CD14-positive monocyte (primary cell): ENCODE measurements around the gene SPIRE2. TPM values are rescaled to one million over a fixed set of nuclear protein-coding genes. Genes with fewer than 3 reads are reported as not detected.
"Not testable (repeated sequence)": the region's sequence is repeated elsewhere in the genome, so short reads cannot be mapped to it uniquely, and the experiment has no call there.

Source experiments
- DNase-seq, 3 donors: peaks; one replicate each; pipeline ENCODE4 v3.0.0-alpha.2; 2011 to 2022
- H2AFZ ChIP-seq: 2 replicates; pipeline ENCODE4 v1.6.0; 2012; ENCODE audit warnings: mild to moderate bottlenecking, low read depth, low read length, inconsistent platforms; ENCODE audit not compliant: insufficient read depth, poor library complexity, severe bottlenecking
- H3K27ac ChIP-seq, 2 donors: 1 replicate in 1 of 2; 2 replicates in 1 of 2; pipeline ENCODE4 v1.5.1; 2012 to 2013; ENCODE audit warnings: low read length in 2 of 2, control low read depth in 1 of 2, inconsistent platforms in 1 of 2, low read depth in 1 of 2, mild to moderate bottlenecking in 1 of 2
- H3K27me3 ChIP-seq, 2 donors: one replicate each; pipeline versions ENCODE4 v1.6.0 to v1.6.1; 2011 to 2013; ENCODE audit warnings: low read length in 2 of 2; ENCODE audit not compliant: control insufficient read depth in 2 of 2, insufficient read depth in 2 of 2
- H3K36me3 ChIP-seq, 2 donors: replicated peaks in 1 of 2; 1 replicate in 1 of 2; 2 replicates in 1 of 2; pipeline versions ENCODE4 v1.5.1 to v1.6.1; 2012 to 2013; ENCODE audit warnings: low read length in 2 of 2, control low read depth in 1 of 2, inconsistent platforms in 1 of 2, mild to moderate bottlenecking in 1 of 2; ENCODE audit not compliant: insufficient read depth in 2 of 2, control insufficient read depth in 1 of 2
- H3K4me1 ChIP-seq, 2 donors: 1 replicate in 1 of 2; 2 replicates in 1 of 2; pipeline versions ENCODE4 v1.5.1 to v1.6.1; 2012 to 2013; ENCODE audit warnings: low read length in 2 of 2, control low read depth in 1 of 2, inconsistent platforms in 1 of 2, mild to moderate bottlenecking in 1 of 2, moderate library complexity in 1 of 2; ENCODE audit not compliant: insufficient read depth in 2 of 2, control insufficient read depth in 1 of 2
- H3K4me2 ChIP-seq: replicated peaks from 2 replicates; pipeline ENCODE3; 2012; ENCODE audit warnings: low read length, moderate library complexity, mild to moderate bottlenecking; ENCODE audit not compliant: poor library complexity, severe bottlenecking; ENCODE audit errors: extremely low read depth
- H3K4me3 ChIP-seq, 3 experiments: fragments of 200-600 bp in 1 of 3; sonication (generic) in 1 of 3; replicated peaks in 1 of 3; 1 replicate in 2 of 3; 2 replicates in 1 of 3; pipeline ENCODE4 v1.5.1; 2011 to 2013; ENCODE audit warnings: low read length in 3 of 3, mild to moderate bottlenecking in 3 of 3, control low read depth in 2 of 3, low read depth in 2 of 3, inconsistent platforms in 1 of 3, moderate library complexity in 1 of 3
- H3K79me2 ChIP-seq: 2 replicates; pipeline ENCODE4 v1.6.0; 2012; ENCODE audit warnings: mild to moderate bottlenecking, control low read depth, inconsistent platforms, low read length, moderate library complexity; ENCODE audit not compliant: insufficient read depth
- H3K9ac ChIP-seq: 2 replicates; pipeline ENCODE4 v1.6.0; 2017; ENCODE audit warnings: low read length, mild to moderate bottlenecking; ENCODE audit not compliant: insufficient read depth, poor library complexity, severe bottlenecking
- H3K9me3 ChIP-seq, 2 donors: replicated peaks in 1 of 2; 1 replicate in 1 of 2; 2 replicates in 1 of 2; pipeline versions ENCODE4 v1.5.1 to v1.6.1; 2012 to 2013; ENCODE audit warnings: low read length in 2 of 2, control low read depth in 1 of 2; ENCODE audit not compliant: control insufficient read depth in 1 of 2, insufficient read depth in 1 of 2
- H4K20me1 ChIP-seq: 2 replicates; pipeline ENCODE4 v1.6.0; 2012; ENCODE audit warnings: mild to moderate bottlenecking, low read length, control low read depth, moderate library complexity; ENCODE audit not compliant: insufficient read depth
- H3K27ac Mint-ChIP-seq, 7 donors: one replicate each; pipeline ENCODE4 v1.8.0; 2020; ENCODE audit warnings: mild to moderate bottlenecking in 7 of 7, mixed read lengths in 7 of 7, moderate library complexity in 6 of 7, inconsistent platforms in 2 of 7
- H3K27me3 Mint-ChIP-seq, 3 donors: one replicate each; pipeline ENCODE4 v1.8.0; 2021 to 2022; ENCODE audit warnings: low read depth in 3 of 3, mild to moderate bottlenecking in 3 of 3, mixed read lengths in 3 of 3, moderate library complexity in 3 of 3, inconsistent platforms in 1 of 3
- H3K36me3 Mint-ChIP-seq, 2 donors: one replicate each; pipeline ENCODE4 v1.8.0; 2020; ENCODE audit warnings: mixed read lengths in 2 of 2, inconsistent platforms in 1 of 2, mild to moderate bottlenecking in 1 of 2
- H3K4me1 Mint-ChIP-seq: one replicate; pipeline ENCODE4 v1.8.0; 2020; ENCODE audit warnings: mild to moderate bottlenecking, mixed read lengths
- H3K4me3 Mint-ChIP-seq, 2 donors: one replicate each; pipeline ENCODE4 v1.8.0; 2020; ENCODE audit warnings: mild to moderate bottlenecking in 2 of 2, mixed read lengths in 2 of 2, moderate library complexity in 1 of 2
- H3K9me3 Mint-ChIP-seq, 7 donors: one replicate each; pipeline ENCODE4 v1.8.0; 2020 to 2022; ENCODE audit warnings: mixed read lengths in 7 of 7, mild to moderate bottlenecking in 6 of 7, moderate library complexity in 6 of 7, inconsistent platforms in 2 of 7
- CTCF ChIP-seq: fragments of 200-600 bp; IDR thresholded peaks from one replicate; pipeline ENCODE4 v1.8.0; 2022; ENCODE audit warnings: antibody characterized with exemption, mild to moderate bottlenecking
- WGBS: methylation state at CpG from one replicate; pipeline ENCODE4 v1.1.5; 2013; ENCODE audit warnings: missing lambda C conversion rate; ENCODE audit not compliant: insufficient coverage; 5-methylcytosine and 5-hydroxymethylcytosine counted together
- intact Hi-C, 2 donors: fragments of 100-400 bp; cut with micrococcal nuclease; formaldehyde crosslinking; loops; one replicate each; pipeline versions ENCODE4 v1.15.0 to v1.15.1; 2023
- polyA plus RNA-seq, 3 donors: library from polyadenylated mRNA; depleted of rRNA in 1 of 3; unstranded in 2 of 3; stranded (reverse) in 1 of 3; fragments of 300-500 nt in 2 of 3; fragments of >200 nt in 1 of 3; fragmentation: Illumina TruSeq in 2 of 3; gene quantifications; 1 replicate in 2 of 3; 2 replicates in 1 of 3; pipeline ENCODE4 v1.2.3, GENCODE V29; 2012 to 2021

SPIRE2 gene
- polyA plus RNA-seq, 3 donors = 0.09 to 1.2 TPM; not detected in 1

- H3K36me3 ChIP-seq = peaks cover 19 to 29% of the 10 kb centered on the region in 2 donors
- no peaks in the 10 kb centered on the region for H3K9me3 ChIP-seq
- H3K4me3 ChIP-seq = no peak overlapping the region
- no peak overlapping the region for H3K27ac ChIP-seq
- no peak overlapping the region for H3K4me2 ChIP-seq
- H3K27ac Mint-ChIP-seq = no peak overlapping the region
- H3K4me1 Mint-ChIP-seq = peaks cover 12% of the 10 kb centered on the region
- H3K36me3 Mint-ChIP-seq = peaks cover 18 to 43% of the 10 kb centered on the region in 2 donors
- no peaks in the 10 kb centered on the region for H3K27me3 ChIP-seq
- H3K79me2 ChIP-seq = no peaks in the 10 kb centered on the region
- TF ChIP-seq CTCF = no peak
- DNase-seq = no peak
- peaks cover 1 to 19% (median 7%) of the 10 kb centered on the region in 3 donors for H3K27me3 Mint-ChIP-seq
- intact Hi-C loops = no loop called here
- no peak overlapping the region for H2AFZ ChIP-seq
- H3K4me1 ChIP-seq = peaks cover 4 to 10% of the 10 kb centered on the region in 2 donors
- no peak overlapping the region for H3K4me3 Mint-ChIP-seq
- peaks cover 0 to 2% (median 0%) of the 10 kb centered on the region in 7 donors for H3K9me3 Mint-ChIP-seq
- peaks cover 56% of the 10 kb centered on the region for H4K20me1 ChIP-seq
- no peak overlapping the region for H3K9ac ChIP-seq
- 87% methylated on average over 9 of the region's 14 CpGs for WGBS
Measured at GRCh38 chr16:89912627-89913026, 84.4 kb downstream of the SPIRE2 start.

- peaks cover 14 to 21% of the 10 kb centered on the region in 2 donors for H3K36me3 ChIP-seq
- H3K79me2 ChIP-seq = no peaks in the 10 kb centered on the region
- intact Hi-C loops = no loop called here
- H4K20me1 ChIP-seq = peaks cover 47% of the 10 kb centered on the region
- WGBS = 88% methylated on average over 28 of the region's 30 CpGs
- Mint-ChIP-seq H3K36me3 (peaks cover 18 to 35% of the 10 kb centered on the region in 2 donors), H3K4me3 (no peak overlapping the region), H3K4me1 (peaks cover 20% of the 10 kb centered on the region), H3K9me3 (peaks cover 0 to 2% (median 0%) of the 10 kb centered on the region in 7 donors), H3K27me3 (peaks cover 7 to 29% (median 9%) of the 10 kb centered on the region in 3 donors), H3K27ac (peak overlapping the region in 2 of 7 donors; percentile 36 to 42)
- no peak for DNase-seq
- H3K4me1 ChIP-seq = peaks cover 14 to 21% of the 10 kb centered on the region in 2 donors
- H3K9me3 ChIP-seq = no peaks in the 10 kb centered on the region
- no peak overlapping the region for H3K4me2 ChIP-seq
- no peak overlapping the region for H3K4me3 ChIP-seq
- no peak overlapping the region for H3K27ac ChIP-seq
- no peak for TF ChIP-seq CTCF
- H3K9ac ChIP-seq = no peak overlapping the region
- no peak overlapping the region for H2AFZ ChIP-seq
- peaks cover 0 to 8% of the 10 kb centered on the region in 2 donors for H3K27me3 ChIP-seq
Measured at GRCh38 chr16:89913408-89914387, 85.4 kb downstream of the SPIRE2 start.

GRCh38 chr16:89914642-89915285 lies 86.5 kb downstream of the SPIRE2 start:
- H3K4me3 ChIP-seq, intact Hi-C loops, H3K9me3 Mint-ChIP-seq, H2AFZ ChIP-seq, DNase-seq, H3K9me3 ChIP-seq, H3K27ac ChIP-seq, H3K79me2 ChIP-seq, H3K4me3 Mint-ChIP-seq, H3K9ac ChIP-seq, H3K27ac Mint-ChIP-seq, H3K4me2 ChIP-seq: not testable (repeated sequence)
- peaks cover 36% of the 10 kb centered on the region for H4K20me1 ChIP-seq
- peaks cover 0 to 18% of the 10 kb centered on the region in 2 donors for H3K27me3 ChIP-seq
- Mint-ChIP-seq H3K36me3 (peaks cover 9 to 25% of the 10 kb centered on the region in 2 donors), H3K27me3 (peaks cover 18 to 40% (median 19%) of the 10 kb centered on the region in 3 donors), H3K4me1 (peaks cover 21% of the 10 kb centered on the region)
- 72% methylated on average over 6 of the region's 11 CpGs for WGBS
- H3K4me1 ChIP-seq = peaks cover 16 to 23% of the 10 kb centered on the region in 2 donors
- H3K36me3 ChIP-seq = peaks cover 12 to 17% of the 10 kb centered on the region in 2 donors
